HFFc6 (cell line): ENCODE measurements around the gene SLC35F6. TPM values are rescaled to one million over a fixed set of nuclear protein-coding genes. Genes with fewer than 3 reads are reported as not detected.
A peak's percentile ranks its signal among the peaks of the same experiment; 100 is the strongest.

ENCODE experiments used
- DNase-seq: peaks from one replicate; pipeline ENCODE4 v3.0.0-alpha.2; 2018
- H3K27ac Mint-ChIP-seq: 2 replicates; pipeline ENCODE4 v1.8.0; 2020; ENCODE audit warnings: mild to moderate bottlenecking, mixed read lengths
- H3K27me3 Mint-ChIP-seq: 2 replicates; pipeline ENCODE4 v1.8.0; 2021; ENCODE audit warnings: mild to moderate bottlenecking, moderate library complexity, mixed read lengths; ENCODE audit not compliant: insufficient read depth
- H3K36me3 Mint-ChIP-seq: 2 replicates; pipeline ENCODE4 v1.8.0; 2021; ENCODE audit warnings: low read depth, mixed read lengths
- H3K4me1 Mint-ChIP-seq: 2 replicates; pipeline ENCODE4 v1.8.0; 2020; ENCODE audit warnings: low read depth, mixed read lengths
- H3K4me3 Mint-ChIP-seq: 2 replicates; pipeline ENCODE4 v1.8.0; 2020; ENCODE audit warnings: mild to moderate bottlenecking, moderate library complexity, mixed read lengths
- H3K9me3 Mint-ChIP-seq: 2 replicates; pipeline ENCODE4 v1.8.0; 2020; ENCODE audit warnings: mild to moderate bottlenecking, mixed read lengths
- CTCF ChIP-seq: fragments of 200-600 bp; sonication (generic); IDR thresholded peaks from 2 replicates; pipeline ENCODE4 v1.5.0; 2021; ENCODE audit warnings: antibody characterized with exemption, mild to moderate bottlenecking
- total RNA-seq, 6 experiments: library from RNA; stranded (reverse); fragmentation: NEBNext Ultra II Directional; extraction: Animal tissue kit (Norgen Biotek cat#: 25700); gene quantifications; 2 replicates in 1 of 6; 3 replicates in 5 of 6; pipeline ENCODE4 v1.2.3, GENCODE V29; 2021

SLC35F6 gene
- total RNA-seq, 6 experiments from 2014 or later, result 34.1 to 44.5 (median 38.7) TPM

- Mint-ChIP-seq H3K9me3 (no peaks in the 10 kb centered on the region), H3K4me3 (no peak overlapping the region), H3K4me1 (peaks cover 14% of the 10 kb centered on the region), H3K27me3 (peaks cover 2% of the 10 kb centered on the region), H3K36me3 (no peaks in the 10 kb centered on the region), H3K27ac (no peak overlapping the region)
- TF ChIP-seq CTCF, result no peak
- DNase-seq, result no peak
Measured at GRCh38 chr2:26739514-26739913, 24.6 kb upstream of the SLC35F6 start.

GRCh38 chr2:26740346-26740745 is 23.7 kb upstream of the SLC35F6 start:
- DNase-seq, result no peak
- H3K27ac Mint-ChIP-seq, result no peak overlapping the region
- no peaks in the 10 kb centered on the region for H3K36me3 Mint-ChIP-seq
- TF ChIP-seq CTCF, result no peak
- no peaks in the 10 kb centered on the region for H3K9me3 Mint-ChIP-seq
- H3K4me1 Mint-ChIP-seq, result peaks cover 7% of the 10 kb centered on the region
- peaks cover 2% of the 10 kb centered on the region for H3K27me3 Mint-ChIP-seq
- H3K4me3 Mint-ChIP-seq, result no peak overlapping the region

- DNase-seq, result peak; percentile 11
- no peaks in the 10 kb centered on the region for H3K9me3 Mint-ChIP-seq
- H3K4me1 Mint-ChIP-seq, result 0 out of 2 replicates have a peak, but pooled peaks cover 5% of the 10 kb centered on the region
- no peaks in the 10 kb centered on the region for H3K36me3 Mint-ChIP-seq
- H3K27ac Mint-ChIP-seq, result no peak overlapping the region
- TF ChIP-seq CTCF, result peak; percentile 25; the same call in 1 of the 2 replicates
- no peak overlapping the region for H3K4me3 Mint-ChIP-seq
- peaks cover 5% of the 10 kb centered on the region for H3K27me3 Mint-ChIP-seq
Measured at GRCh38 chr2:26740890-26741302, 23.2 kb upstream of the SLC35F6 start.

GRCh38 chr2:26742048-26742770 is 21.9 kb upstream of the SLC35F6 start:
- no peak for TF ChIP-seq CTCF
- H3K4me3 Mint-ChIP-seq, result no peak overlapping the region
- no peak overlapping the region for H3K27ac Mint-ChIP-seq
- H3K27me3 Mint-ChIP-seq, result peaks cover 5% of the 10 kb centered on the region
- no peaks in the 10 kb centered on the region for H3K9me3 Mint-ChIP-seq
- H3K36me3 Mint-ChIP-seq, result no peaks in the 10 kb centered on the region
- no peak for DNase-seq
- 0 out of 2 replicates have a peak, but pooled peaks cover 5% of the 10 kb centered on the region for H3K4me1 Mint-ChIP-seq

GRCh38 chr2:26743852-26744251 is 20.2 kb upstream of the SLC35F6 start:
- Mint-ChIP-seq H3K4me1 (0 out of 2 replicates have a peak, but pooled peaks cover 5% of the 10 kb centered on the region), H3K36me3 (no peaks in the 10 kb centered on the region), H3K9me3 (no peaks in the 10 kb centered on the region), H3K27ac (no peak overlapping the region), H3K27me3 (peaks cover 9% of the 10 kb centered on the region), H3K4me3 (no peak overlapping the region)
- no peak for TF ChIP-seq CTCF
- no peak for DNase-seq
